Activated CD4-positive, alpha-beta T cell treated with anti-CD3 and anti-CD28 coated beads, Interleukin-2, amount 50 U/mL, for 4 hours (primary cell): ENCODE measurements around the gene ANKDD1A.
A peak's percentile ranks its signal among the peaks of the same experiment; 100 is the strongest.

ENCODE experiments used
- DNase-seq, 2 experiments: peaks; one replicate each; pipeline ENCODE4 v3.0.0-alpha.2; 2020

The ANKDD1A gene

GRCh38 chr15:64896371-64897069 is 15.2 kb upstream of the ANKDD1A start:
- no peak for DNase-seq

GRCh38 chr15:64897345-64897985 is 14.2 kb upstream of the ANKDD1A start:
- DNase-seq: no peak

- no peak for DNase-seq
Observed at GRCh38 chr15:64898406-64898805, 13.3 kb upstream of the ANKDD1A start.

GRCh38 chr15:64901141-64901540 is 10.6 kb upstream of the ANKDD1A start:
- DNase-seq: no peak

- DNase-seq: no peak
Observed at GRCh38 chr15:64901914-64902313, 9.8 kb upstream of the ANKDD1A start.

- DNase-seq: no peak
Observed at GRCh38 chr15:64902863-64903262, 8.8 kb upstream of the ANKDD1A start.

GRCh38 chr15:64903326-64903950 is 8.3 kb upstream of the ANKDD1A start:
- DNase-seq: no peak

- DNase-seq: no peak
Observed at GRCh38 chr15:64904189-64904588, 7.5 kb upstream of the ANKDD1A start.

GRCh38 chr15:64905119-64905831 is 6.4 kb upstream of the ANKDD1A start:
- peak; percentile 76 to 78 for DNase-seq

- no peak for DNase-seq
Observed at GRCh38 chr15:64905941-64906340, 5.8 kb upstream of the ANKDD1A start.

- DNase-seq: no peak
Observed at GRCh38 chr15:64906402-64906801, 5.3 kb upstream of the ANKDD1A start.

- no peak for DNase-seq
Observed at GRCh38 chr15:64907991-64908390, 3.7 kb upstream of the ANKDD1A start.

GRCh38 chr15:64909546-64909945 is 2.2 kb upstream of the ANKDD1A start:
- DNase-seq: no peak

- DNase-seq: no peak
Observed at GRCh38 chr15:64912379-64913325, 950 bp downstream of the ANKDD1A start.

- DNase-seq: no peak
Observed at GRCh38 chr15:64915518-64916227, 4.0 kb downstream of the ANKDD1A start.

- DNase-seq: no peak
Observed at GRCh38 chr15:64916365-64916764, 4.7 kb downstream of the ANKDD1A start.

- DNase-seq: no peak
Observed at GRCh38 chr15:64917211-64917610, 5.5 kb downstream of the ANKDD1A start.

- no peak for DNase-seq
Observed at GRCh38 chr15:64919721-64920120, 8.0 kb downstream of the ANKDD1A start.

GRCh38 chr15:64921711-64922110 is 10.0 kb downstream of the ANKDD1A start:
- DNase-seq: no peak

- DNase-seq: no peak
Observed at GRCh38 chr15:64923546-64923945, 11.8 kb downstream of the ANKDD1A start.
